ENCODE results near the gene UTS2B.

Gene UTS2B

DNA sequence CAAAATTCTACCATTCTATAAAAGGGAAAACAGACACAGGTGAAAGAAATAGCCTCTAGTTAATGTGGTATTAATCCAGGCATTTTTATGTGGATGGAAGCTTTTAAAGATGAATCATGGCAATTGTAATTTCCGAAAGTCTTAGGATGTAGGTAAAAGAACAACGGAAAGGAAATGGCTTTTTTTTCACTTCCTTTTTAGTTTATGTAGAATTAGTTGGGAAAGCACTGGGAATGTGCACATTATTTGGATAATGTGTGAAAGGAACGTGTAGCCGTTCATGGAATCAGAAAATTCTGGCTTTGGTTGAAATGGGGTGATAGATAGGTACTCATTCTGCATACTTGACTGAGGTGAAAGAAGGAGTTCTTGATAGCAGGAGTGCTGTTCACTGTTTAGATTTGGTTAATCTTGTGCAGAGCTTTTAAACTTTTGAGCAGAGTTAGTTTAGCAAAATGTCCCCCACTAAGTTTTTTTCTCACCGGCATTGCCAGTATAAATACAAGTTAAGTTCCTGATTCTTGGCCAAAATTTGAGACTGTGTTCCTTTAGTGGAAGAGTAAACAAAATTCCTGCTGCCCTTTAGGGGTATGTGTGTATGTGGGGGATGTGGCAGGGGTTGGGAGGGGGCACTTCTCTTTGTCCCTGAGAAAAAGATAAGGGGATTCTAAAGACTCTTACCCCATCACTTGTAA is 20.2 kb upstream of the UTS2B start:
- no peak for DNase-seq

DNA sequence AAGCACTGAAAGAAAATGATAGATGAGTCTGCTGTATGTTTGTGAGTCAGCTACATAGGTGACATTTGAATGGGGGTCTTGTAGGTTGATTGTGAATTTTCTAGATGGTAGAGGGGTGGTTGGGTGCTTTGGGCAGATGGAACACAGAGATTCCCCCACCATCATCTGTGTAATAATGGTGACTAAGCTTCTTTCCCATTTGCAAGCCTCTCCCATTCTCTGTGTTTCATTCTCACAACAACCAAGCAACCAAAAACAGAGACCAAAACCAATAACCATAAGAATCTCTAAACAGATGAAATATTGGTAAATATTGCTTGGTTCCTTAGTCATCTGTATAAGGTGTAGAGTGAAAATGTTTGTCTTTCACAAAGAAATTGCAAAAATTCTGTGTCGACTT is 17.8 kb upstream of the UTS2B start:
- DNase-seq: peak; percentile 44

DNA sequence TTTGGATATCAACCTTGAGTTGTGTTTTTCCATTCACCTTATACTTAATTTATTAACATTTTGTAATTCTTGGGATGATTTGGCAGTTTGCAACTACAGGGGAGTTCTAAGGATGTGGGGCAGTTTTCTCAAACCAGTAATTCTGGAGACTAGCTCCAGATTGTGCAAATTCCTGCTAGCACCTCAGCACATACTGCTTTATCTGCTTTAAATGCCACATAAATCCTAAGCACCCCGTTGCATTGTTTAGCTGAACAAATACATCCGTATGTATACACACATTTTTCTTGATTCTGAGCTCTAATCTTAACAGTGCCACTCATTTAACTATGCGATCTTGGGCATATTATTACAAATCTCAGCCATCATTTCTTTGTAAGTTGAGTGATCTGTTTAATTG is 16.9 kb upstream of the UTS2B start:
- no peak for DNase-seq

DNA sequence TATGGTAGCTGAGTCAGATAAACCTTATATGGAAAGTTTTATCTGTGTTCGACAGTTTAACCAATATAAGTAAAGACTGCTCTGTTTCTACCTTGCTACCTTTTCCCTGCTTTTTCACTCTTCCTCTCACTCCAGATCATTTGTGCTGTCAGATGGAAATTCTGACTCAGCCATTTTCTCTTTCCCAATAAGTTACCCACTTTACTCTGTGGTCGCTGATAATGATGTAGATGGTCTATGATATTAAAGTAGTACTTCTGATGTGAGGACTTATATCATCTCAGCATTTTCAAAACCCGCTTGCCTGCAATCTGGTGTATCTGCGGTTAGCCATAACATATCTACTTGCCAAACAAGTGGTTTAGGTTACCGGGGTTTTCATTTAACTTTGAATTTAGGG is 15.0 kb upstream of the UTS2B start:
- no peak for DNase-seq

- no peak for DNase-seq
Measured at GRCh38 chr3:191343913-191344312, 13.6 kb upstream of the UTS2B start.

DNA sequence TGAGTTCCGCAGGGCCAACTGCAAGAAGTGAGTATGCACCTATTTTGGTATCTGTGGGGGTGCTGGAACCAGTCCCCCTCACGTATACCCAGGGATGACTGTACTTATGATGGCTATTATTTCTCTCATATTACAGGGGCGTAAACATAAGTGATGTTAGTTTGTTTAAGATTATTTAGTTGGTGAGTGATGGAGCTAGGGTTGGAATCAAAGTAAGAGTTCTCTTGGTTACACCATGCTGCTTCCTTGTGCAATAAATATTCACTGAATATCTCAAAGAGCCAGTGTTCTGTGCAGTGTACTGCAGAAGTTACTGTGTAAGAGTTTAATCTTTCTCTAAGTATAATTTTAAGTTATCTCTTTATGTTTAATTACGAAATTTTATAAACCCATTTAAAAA is 12.8 kb upstream of the UTS2B start:
- no peak for DNase-seq

- DNase-seq: peak; percentile 46
Measured at GRCh38 chr3:191342411-191342810, 12.1 kb upstream of the UTS2B start.

GRCh38 chr3:191342006-191342405 is 11.7 kb upstream of the UTS2B start:
- no peak for DNase-seq

- no peak for DNase-seq
Measured at GRCh38 chr3:191340966-191341365, 10.6 kb upstream of the UTS2B start.

DNA sequence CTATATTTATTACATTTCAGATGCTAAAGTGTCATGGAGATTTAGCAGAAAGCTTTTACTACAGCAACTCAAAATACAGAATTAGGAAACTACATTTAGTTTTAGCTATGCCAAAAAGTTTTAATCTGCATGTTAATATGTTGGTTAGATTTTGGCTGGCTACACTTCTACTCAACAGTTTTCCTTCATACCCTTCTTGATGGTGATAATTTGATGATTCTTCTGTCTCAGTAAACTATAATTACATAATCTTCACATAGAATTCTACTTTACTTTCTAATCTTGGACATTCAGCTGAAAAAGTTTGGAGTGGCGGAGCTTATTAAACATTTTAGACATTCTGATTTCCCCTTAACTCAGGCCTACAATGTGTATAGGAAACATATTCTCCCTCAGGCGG is 10.0 kb upstream of the UTS2B start:
- DNase-seq: no peak

- no peak for DNase-seq
Measured at GRCh38 chr3:191339316-191339917, 9.1 kb upstream of the UTS2B start.

- no peak for DNase-seq
Measured at GRCh38 chr3:191338177-191338488, 7.8 kb upstream of the UTS2B start.

DNA sequence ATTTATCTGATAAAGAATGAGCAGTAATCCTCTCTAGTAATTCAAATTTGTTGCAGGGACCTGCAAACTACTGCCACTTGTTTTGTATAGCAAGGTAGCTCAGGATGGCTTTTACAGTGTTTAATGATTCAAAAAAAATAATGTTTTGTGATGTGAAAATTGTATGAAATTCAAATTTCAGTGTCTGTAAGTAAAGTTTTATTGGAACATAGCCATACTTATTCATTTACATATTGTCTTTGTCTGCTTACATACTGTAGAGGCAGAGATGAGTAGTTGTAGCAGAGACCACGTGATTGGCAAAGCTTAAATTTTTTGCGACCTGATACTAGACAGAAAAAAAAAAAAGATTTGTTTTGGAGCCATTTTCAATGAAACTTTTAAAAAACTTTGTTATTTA is 6.5 kb upstream of the UTS2B start:
- DNase-seq: no peak

- no peak for DNase-seq
Measured at GRCh38 chr3:191334346-191334893, 4.1 kb upstream of the UTS2B start.

DNA sequence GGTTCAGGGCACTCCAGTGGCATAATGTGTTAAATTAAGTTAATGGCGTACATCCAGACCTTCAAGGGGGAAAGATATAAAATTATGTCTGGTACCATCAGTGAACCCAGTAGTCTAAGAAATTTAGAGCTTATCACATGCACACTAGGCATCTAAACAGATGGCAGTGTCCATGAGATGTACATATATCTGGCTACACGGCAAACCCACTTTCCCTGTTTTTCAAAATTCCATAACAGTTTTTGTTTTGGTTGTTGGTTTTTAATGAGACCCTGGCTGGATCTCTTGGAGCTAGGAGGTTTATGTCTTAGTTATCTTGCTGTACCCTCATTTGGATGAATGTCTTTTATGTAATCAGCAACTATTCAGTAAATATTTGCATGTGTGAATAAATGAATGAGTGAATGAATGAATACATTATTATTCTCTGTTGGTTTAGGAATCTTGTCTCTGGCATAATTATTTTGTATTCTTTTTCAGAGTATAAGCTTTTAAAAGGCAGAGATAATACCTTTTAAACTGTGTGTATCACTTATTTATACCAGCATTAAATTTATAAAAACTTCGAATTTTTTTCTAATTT is 3.1 kb upstream of the UTS2B start:
- DNase-seq: no peak

DNA sequence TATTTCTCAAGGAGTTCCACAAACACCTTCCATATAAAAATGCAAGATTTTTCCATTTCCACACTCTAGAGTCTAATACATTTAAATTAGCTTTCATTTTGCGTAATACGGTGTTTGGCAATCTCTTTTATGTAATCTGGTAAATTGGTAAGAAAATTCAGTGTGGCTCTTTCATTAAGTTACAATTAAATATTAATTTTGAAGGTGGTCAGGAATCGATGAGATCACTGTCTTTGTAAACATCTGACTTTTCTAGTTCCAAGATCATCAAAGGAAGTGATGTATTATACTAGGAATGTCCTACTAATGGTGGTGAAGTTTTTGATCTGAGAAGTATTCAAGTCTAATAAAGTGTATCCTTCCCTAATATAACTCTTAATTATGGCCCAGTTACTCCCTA is 1.1 kb upstream of the UTS2B start:
- DNase-seq: no peak

DNA sequence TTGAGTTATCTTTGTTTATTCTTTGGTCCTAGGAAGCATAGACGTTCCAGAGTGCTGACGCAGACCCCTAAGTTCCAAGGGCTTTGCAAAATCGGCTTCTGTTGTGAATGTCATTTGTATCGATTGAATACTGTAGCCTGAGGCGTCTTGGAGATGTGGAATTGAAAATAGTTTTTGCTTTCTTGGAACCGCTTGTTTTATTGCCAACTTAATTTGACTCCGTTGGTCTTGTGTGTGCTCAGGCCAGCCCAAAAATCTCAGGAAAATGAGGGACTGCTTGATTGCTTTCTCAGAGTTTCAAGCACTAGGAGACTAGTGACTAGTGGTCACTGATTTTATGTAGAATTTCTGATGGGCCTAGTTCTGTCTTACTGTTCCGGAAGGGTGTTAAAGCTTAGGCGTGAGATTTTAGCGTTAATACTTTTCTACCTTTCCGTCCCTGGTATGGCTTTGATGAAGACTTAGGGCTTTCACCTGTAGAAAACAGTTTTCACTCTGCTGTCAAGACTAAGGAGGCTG is 263 bp upstream of the UTS2B start:
- peak; percentile 56 for DNase-seq

DNA sequence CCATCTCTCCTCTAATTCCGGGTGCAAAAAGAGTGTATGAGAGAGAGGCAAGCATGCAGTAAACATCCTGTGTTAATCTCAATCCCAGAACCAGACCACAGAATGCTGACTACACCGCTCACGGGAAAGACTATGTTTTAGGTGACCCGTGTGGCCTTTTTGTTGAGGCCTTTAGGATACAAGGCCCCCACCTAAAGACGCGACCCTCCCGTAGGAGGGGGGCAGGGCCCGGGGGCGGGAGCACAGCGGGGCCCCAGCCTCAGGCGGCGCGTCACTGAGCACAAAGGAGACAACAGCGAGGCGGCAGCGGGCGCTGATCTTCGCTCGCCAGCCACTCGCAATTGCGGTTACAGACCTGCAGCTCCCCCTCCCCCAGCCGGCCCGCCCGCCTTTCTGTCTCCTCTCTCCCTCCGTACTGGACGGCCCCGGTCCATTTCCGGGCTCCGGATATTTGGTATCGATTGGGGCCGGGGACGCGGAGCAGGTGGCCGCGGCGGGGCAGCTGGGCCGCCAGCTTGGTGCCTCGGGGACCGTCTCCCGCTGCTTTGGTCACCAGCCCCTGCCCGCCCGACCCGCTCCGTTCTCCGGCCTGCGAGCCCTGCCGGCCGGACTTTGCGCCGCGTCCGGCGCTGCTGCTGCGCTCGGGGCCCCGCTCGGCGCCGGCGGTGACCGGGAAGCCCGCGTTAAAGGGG is 1.2 kb downstream of the UTS2B start, which contains the start of gene CCDC50:
CCDC50 (plus strand) TSS at position 433 of the 692 bp plus-strand sequence. CDS start 281 bp downstream, outside the sequence.
- peak; percentile 94 for DNase-seq

DNA sequence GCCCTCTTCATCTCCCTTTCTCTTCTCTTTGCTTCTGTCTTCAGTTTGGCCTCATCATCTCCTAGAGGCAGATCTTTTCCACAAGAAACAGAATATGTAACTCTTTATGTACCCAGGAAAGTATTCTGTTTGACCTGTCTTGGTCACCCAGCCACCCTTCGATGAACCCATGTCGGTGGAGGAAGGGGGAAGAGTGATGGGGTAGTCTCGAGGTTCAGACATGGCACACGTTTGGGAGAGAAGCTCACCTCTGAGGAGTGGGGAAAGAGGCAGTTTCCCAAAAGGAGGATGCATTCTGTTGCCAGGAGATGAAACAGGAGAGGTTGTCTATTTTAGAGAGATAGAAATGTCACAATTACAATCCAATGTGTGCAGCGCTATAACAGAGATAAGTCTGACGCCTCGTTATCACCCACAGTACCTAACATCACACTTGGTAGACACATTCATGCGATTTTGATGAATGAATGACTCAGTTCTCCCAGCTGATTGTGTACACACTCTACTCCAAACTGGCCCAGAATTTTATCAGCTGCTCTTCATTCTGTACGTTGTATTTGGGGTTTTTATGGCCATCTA is 1.9 kb downstream of the UTS2B start:
- DNase-seq: no peak

- DNase-seq: no peak
Measured at GRCh38 chr3:191327526-191327925, 2.8 kb downstream of the UTS2B start.

- no peak for DNase-seq
Measured at GRCh38 chr3:191324936-191325335, 5.4 kb downstream of the UTS2B start.

- no peak for DNase-seq
Measured at GRCh38 chr3:191321019-191321767, 9.1 kb downstream of the UTS2B start.

Measured in NCI-H82 (cell line).